ENCODE results near the gene CCDC91.

DNA sequence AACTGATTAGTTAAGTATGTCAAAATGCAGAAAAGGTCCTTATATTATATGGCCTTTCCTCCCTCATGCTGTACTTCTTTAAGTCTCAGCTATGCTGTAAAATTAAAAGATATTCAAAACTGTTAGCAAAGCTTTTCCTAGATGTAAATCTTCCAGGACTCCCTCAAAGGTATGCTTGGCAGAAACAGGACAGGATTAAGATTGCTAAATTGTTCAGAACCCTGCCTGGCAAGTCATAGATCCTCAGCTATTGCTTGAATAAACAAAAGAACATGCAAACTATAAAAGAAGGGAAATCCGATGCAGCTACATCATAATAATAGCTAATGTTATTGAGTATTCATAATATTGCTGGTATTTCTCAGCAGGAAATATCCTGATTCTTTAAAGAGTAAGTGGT lies 322.6 kb downstream of the CCDC91 start:
- TF ChIP-seq, protein P1, sequence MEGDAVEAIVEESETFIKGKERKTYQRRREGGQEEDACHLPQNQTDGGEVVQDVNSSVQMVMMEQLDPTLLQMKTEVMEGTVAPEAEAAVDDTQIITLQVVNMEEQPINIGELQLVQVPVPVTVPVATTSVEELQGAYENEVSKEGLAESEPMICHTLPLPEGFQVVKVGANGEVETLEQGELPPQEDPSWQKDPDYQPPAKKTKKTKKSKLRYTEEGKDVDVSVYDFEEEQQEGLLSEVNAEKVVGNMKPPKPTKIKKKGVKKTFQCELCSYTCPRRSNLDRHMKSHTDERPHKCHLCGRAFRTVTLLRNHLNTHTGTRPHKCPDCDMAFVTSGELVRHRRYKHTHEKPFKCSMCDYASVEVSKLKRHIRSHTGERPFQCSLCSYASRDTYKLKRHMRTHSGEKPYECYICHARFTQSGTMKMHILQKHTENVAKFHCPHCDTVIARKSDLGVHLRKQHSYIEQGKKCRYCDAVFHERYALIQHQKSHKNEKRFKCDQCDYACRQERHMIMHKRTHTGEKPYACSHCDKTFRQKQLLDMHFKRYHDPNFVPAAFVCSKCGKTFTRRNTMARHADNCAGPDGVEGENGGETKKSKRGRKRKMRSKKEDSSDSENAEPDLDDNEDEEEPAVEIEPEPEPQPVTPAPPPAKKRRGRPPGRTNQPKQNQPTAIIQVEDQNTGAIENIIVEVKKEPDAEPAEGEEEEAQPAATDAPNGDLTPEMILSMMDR (conservative IDR thresholded peaks at IDR 0.05 in 1 of 2, IDR thresholded peaks at IDR 0.05 in 1 of 2; ENCODE audit: low read depth in 1 of 2, low read length in 2 of 2), result no peak
- no peak for TF ChIP-seq EZH2 (IDR thresholded peaks at IDR 0.05; ENCODE audit: low read length, missing control alignments)

Measured in fibroblast of lung (primary cell).